Testis (tissue), 3 donors: ENCODE results near the gene ORM2. TPM values are rescaled to one million over a fixed set of nuclear protein-coding genes. Genes with fewer than 3 reads are reported as not detected.
"Not testable (repeated sequence)": the region's sequence is repeated elsewhere in the genome, so short reads cannot be mapped to it uniquely, and the experiment has no call there.

ENCODE experiments used
- DNase-seq: peaks from one replicate; pipeline ENCODE4 v3.0.0-alpha.2; 2019
- H3K27ac ChIP-seq, 2 donors: fragments of 200-600 bp; sonication (generic); one replicate each; pipeline ENCODE4 v1.5.1; 2019
- H3K27me3 ChIP-seq: fragments of 200-600 bp; sonication (generic); one replicate; pipeline ENCODE4 v1.5.1; 2019
- H3K36me3 ChIP-seq: fragments of 200-600 bp; sonication (generic); one replicate; pipeline ENCODE4 v1.5.1; 2017; ENCODE audit warnings: low read depth; ENCODE audit errors: missing control alignments
- H3K4me1 ChIP-seq: fragments of 200-600 bp; sonication (generic); one replicate; pipeline ENCODE4 v1.5.1; 2019
- H3K4me3 ChIP-seq, 2 donors: fragments of 200-600 bp; sonication (generic); one replicate each; pipeline ENCODE4 v1.5.1; 2017 to 2019
- H3K9me3 ChIP-seq: fragments of 200-600 bp; sonication (generic); one replicate; pipeline ENCODE4 v1.5.1; 2017
- POLR2A ChIP-seq: fragments of 450-650 bp; IDR thresholded peaks from one replicate; pipeline ENCODE4 v1.6.1; 2017; ENCODE audit warnings: antibody characterized with exemption, mild to moderate bottlenecking, moderate library complexity
- WGBS, 2 donors: methylation state at CpG; one replicate each; pipeline ENCODE4 v1.1.5; 2018; 5-methylcytosine and 5-hydroxymethylcytosine counted together
- intact Hi-C: fragments of 100-400 bp; cut with DNase I; formaldehyde crosslinking; loops from one replicate; pipeline ENCODE4 v1.15.1; 2023; ENCODE audit warnings: low total_unique reads
- polyA plus RNA-seq: library from polyadenylated mRNA; stranded (reverse); fragments of 350-450 nt; fragmentation: Illumina TruSeq; extraction: RNeasy Lipid Tissue Mini Kit (QIAGEN cat#74804); gene quantifications from one replicate; pipeline ENCODE4 v1.2.3, GENCODE V29; 2014; ENCODE audit warnings: low read depth, low replicate concordance; ENCODE audit not compliant: insufficient read depth
- total RNA-seq, 2 donors: library from RNA; depleted of rRNA; stranded (reverse); fragments of >200 nt; gene quantifications; one replicate each; pipeline ENCODE4 v1.2.3, GENCODE V29; 2016
- TF ChIP-seq, protein P1 (sequence below), 3 experiments: fragments of 450-650 bp in 2 of 3; fragments of 200-600 bp in 1 of 3; sonication (generic) in 1 of 3; IDR thresholded peaks; one replicate each; pipeline ENCODE4 v1.5.1; 2016 to 2019; ENCODE audit warnings: antibody characterized with exemption in 3 of 3, mild to moderate bottlenecking in 2 of 3, moderate library complexity in 1 of 3

ORM2 gene
- total and polyA plus RNA-seq, 3 donors from 2014 or later: 0.56 to 2.3 TPM; not detected in 1

DNA sequence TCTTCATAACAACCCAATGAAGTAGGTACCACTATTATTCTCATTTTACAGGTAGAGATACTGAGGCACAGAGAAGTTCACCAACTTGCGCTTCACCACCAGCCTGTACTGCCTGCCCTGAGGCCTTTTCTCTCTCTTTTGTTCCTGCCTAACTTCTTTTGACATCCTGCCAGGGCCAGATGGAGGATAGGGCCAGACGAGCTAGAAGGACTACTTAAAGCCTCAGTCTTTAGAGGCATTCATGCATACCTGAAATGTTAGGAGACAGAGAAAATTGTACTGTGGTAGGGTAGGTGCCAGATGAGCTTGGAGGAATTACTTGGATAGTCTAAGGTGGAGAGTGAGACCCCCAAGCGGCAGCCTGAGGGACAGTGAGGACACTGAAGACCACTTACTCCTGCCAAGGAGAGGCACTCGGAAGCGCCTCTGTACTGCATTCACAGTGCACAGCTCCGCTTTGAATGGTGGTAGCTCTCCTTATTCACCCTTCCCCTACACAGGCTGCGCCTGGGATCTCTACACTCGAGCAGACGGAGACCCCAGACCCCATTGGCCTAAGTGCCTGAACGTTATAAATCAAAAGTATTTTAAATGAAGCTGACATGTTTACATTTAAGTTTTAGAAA lies 13.0 kb upstream of the ORM2 start:
- Histone ChIP-seq H3K9me3 (no peaks in the 10 kb centered on the region), H3K36me3 (no peaks in the 10 kb centered on the region), H3K4me3 (no peak overlapping the region), H3K4me1 (no peaks in the 10 kb centered on the region), H3K27me3 (no peaks in the 10 kb centered on the region), H3K27ac (no peak overlapping the region)
- 82 to 83% methylated on average over 10 of the region's 10 CpGs for WGBS, 2 donors
- peak; percentile 8 for DNase-seq
- TF ChIP-seq, protein P1, sequence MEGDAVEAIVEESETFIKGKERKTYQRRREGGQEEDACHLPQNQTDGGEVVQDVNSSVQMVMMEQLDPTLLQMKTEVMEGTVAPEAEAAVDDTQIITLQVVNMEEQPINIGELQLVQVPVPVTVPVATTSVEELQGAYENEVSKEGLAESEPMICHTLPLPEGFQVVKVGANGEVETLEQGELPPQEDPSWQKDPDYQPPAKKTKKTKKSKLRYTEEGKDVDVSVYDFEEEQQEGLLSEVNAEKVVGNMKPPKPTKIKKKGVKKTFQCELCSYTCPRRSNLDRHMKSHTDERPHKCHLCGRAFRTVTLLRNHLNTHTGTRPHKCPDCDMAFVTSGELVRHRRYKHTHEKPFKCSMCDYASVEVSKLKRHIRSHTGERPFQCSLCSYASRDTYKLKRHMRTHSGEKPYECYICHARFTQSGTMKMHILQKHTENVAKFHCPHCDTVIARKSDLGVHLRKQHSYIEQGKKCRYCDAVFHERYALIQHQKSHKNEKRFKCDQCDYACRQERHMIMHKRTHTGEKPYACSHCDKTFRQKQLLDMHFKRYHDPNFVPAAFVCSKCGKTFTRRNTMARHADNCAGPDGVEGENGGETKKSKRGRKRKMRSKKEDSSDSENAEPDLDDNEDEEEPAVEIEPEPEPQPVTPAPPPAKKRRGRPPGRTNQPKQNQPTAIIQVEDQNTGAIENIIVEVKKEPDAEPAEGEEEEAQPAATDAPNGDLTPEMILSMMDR (IDR thresholded peaks at IDR 0.05): no peak
- TF ChIP-seq POLR2A: no peak
- intact Hi-C loops: no loop called here

DNA sequence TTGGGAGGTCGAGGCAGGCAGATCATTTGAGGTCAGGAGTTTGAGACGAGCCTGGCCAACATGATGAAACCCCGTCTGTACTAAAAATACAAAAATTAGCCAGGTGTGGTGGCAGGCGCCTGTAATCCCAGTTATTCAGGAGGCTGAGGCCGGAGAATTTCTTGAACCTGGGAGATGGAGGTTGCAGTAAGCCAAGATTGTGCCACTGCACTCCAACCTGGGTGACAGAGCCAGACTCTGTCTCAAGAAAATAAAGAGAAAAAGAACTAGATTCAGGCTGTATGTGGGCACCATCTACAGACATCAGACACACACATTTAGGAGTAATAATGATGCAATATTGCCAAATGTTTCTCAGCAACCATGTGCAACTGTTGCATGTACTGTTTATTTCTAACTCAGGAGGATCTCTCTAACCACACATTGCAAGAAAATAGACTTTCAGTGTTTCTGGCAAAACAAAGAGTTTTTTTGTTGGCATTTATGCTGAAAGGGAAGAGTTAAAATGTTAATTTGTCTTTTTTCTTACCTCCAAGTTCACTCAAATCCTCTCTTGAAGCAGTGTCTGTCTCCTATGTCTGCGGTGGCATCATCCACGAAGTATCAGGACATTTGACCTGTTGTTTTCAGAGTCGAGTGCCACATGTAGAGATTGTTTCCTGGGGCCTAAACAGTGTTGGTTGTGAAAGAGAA lies 11.9 kb upstream of the ORM2 start:
- intact Hi-C loops: no loop called here
- DNase-seq: peak; percentile 1

DNA sequence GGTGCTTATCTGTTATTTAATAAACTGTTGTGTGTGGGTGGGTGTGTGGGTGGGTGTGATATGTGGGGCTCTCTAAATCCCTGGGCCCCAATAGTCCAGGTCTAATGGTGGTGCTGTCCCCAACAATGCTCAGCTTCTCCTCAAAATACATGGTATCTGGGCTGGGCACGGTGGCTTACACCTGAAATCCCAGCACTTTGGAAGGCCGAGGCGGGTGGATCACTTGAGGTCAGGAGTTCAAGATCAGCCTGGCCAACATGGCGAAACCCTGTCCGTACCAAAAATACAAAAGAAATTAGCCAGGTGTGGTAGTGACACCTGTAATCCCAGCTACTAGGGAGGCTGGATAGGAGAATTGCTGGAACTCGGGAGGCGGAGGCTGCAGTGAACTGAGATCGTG lies 11.3 kb upstream of the ORM2 start:
- no peak for DNase-seq
- TF ChIP-seq, protein P1 (IDR thresholded peaks at IDR 0.05): no peak
- no peak for TF ChIP-seq POLR2A
- intact Hi-C loops: no loop called here
- Histone ChIP-seq H3K9me3 (no peaks in the 10 kb centered on the region), H3K27me3 (no peaks in the 10 kb centered on the region), H3K36me3 (no peaks in the 10 kb centered on the region), H3K4me3 (no peak overlapping the region), H3K4me1 (no peaks in the 10 kb centered on the region), H3K27ac (no peak overlapping the region)
- 85 to 90% methylated on average over 7 to 8 of the region's 8 CpGs for WGBS, 2 donors

More for the DNA sequence above, 11.9 kb upstream of the ORM2 start:
- WGBS, 2 donors: 82 to 93% methylated on average over 8 of the region's 8 CpGs
- Histone ChIP-seq H3K27me3 (no peaks in the 10 kb centered on the region), H3K9me3 (no peaks in the 10 kb centered on the region), H3K4me3 (no peak overlapping the region), H3K27ac (no peak overlapping the region), H3K36me3 (no peaks in the 10 kb centered on the region), H3K4me1 (no peaks in the 10 kb centered on the region)
- TF ChIP-seq POLR2A: no peak
- TF ChIP-seq, protein P1 (IDR thresholded peaks at IDR 0.05): no peak

DNA sequence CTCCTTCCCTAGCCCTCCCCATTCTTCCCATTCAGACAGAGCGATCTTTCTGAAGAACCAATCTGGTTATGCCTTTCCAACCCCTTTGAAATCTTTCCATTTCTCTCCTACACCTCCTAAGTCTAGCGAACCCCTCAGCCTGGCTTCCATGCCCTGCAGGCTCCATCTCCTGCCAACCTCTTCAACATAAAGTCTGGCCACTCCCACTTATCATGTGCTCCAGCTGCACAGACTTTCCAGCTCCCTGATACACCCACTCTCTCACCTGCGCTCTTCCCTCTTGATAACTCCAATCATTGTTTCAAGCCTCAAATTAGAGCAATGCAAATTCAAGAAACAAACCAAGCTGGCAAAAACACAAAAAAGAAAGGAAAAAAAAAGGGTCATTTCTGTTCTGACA lies 10.5 kb upstream of the ORM2 start:
- Histone ChIP-seq H3K27me3 (no peaks in the 10 kb centered on the region), H3K4me1 (no peaks in the 10 kb centered on the region), H3K9me3 (no peaks in the 10 kb centered on the region), H3K4me3 (no peak overlapping the region), H3K27ac (no peak overlapping the region), H3K36me3 (no peaks in the 10 kb centered on the region)
- intact Hi-C loops: no loop called here
- TF ChIP-seq, protein P1 (IDR thresholded peaks at IDR 0.05): no peak
- no peak for TF ChIP-seq POLR2A
- WGBS, 2 donors: 83 to 85% methylated on average over 3 of the region's 3 CpGs
- peak; percentile 11 for DNase-seq

DNA sequence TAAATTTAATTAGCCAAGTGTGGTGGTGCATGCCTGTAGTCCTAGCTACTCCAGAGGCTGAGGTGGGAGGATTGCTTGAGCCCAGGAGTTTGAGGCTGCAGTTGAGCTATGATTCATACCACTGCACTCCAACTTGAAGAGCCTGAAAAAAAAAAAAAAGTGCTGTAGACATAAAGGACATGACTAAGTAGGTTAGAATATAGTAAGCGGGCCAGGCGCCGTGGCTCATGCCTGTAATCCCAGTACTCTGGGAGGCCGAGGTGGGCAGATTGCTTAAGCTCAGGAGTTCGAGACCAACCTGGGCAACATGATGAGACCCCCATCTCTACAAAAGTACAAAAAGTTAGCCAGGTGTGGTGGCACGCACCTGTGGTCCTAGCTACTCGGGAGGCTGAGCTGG lies 9.0 kb upstream of the ORM2 start:
- intact Hi-C loops, H3K4me3 ChIP-seq, H3K27ac ChIP-seq, H3K36me3 ChIP-seq, H3K4me1 ChIP-seq, DNase-seq, H3K27me3 ChIP-seq, H3K9me3 ChIP-seq: not testable (repeated sequence)
- WGBS, 2 donors: 93 to 95% methylated on average over 7 of the region's 7 CpGs
